ENCODE measurements around the gene C1QC. TPM values are rescaled to one million over a fixed set of nuclear protein-coding genes. Genes with fewer than 3 reads are reported as not detected.
A peak's percentile ranks its signal among the peaks of the same experiment; 100 is the strongest.

The C1QC gene
- total RNA-seq (100 to 1,000 TPM in 1 of 6 donors, 10 to 100 TPM in 3, 1 to 10 TPM in 2; 5.5 to 138 (median 37.9) TPM), polyA plus RNA-seq (10 to 100 TPM in 1 of 2 donors, 1 to 10 TPM in 1; 8.5 to 13.6 TPM)

DNA sequence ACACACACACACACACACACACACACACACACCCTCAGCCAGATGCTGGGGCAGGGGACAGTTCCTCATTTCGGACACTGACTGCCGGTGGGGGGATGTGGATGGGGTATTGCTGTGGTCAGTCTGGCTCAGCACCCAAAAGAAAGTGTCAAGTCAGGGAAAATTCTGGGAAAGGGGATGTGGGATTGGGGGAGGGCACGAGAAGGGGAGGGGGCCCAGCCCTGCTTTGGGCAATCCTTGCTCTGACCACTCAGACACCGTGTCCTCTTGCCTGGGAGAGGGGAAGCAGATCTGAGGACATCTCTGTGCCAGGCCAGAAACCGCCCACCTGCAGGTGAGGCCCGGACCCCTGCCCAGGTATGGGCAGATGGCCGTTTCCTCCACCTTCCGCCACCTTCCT is at the start of gene C1QC:
C1QC (plus strand) TSS at position 253 of the 400 bp plus-strand sequence. CDS start 391 bp downstream, outside the sequence.
- DNase-seq (peak in 1 of 6 donors; percentile 55), FAIRE-seq (no peak), ATAC-seq (peak in 2 of 4 donors; percentile 41 to 49)
- intact Hi-C loops (cut with DNase I), result loop anchor here (2.0 to 10.0 kb wide), 4 partner anchors 221 to 509 kb away; no protein-coding TSS in a partner anchor
- no peaks in the 10 kb centered on the region for H3K27me3 ChIP-seq
- peaks cover 0 to 4% (median 0%) of the 10 kb centered on the region in 3 donors for H3K4me1 ChIP-seq
- H3K27ac ChIP-seq, result no peak within 1 kb of the TSS
- WGBS, 2 donors, result 71 to 79% methylated on average over 8 of the region's 8 CpGs
- H3K4me3 ChIP-seq, result peak within 1 kb of the TSS in 1 of 4 donors; percentile 17
- no peaks in the 10 kb centered on the region for H3K9me3 ChIP-seq
- H3K36me3 ChIP-seq, result no peaks in the 10 kb centered on the region
- TF ChIP-seq, protein P1, sequence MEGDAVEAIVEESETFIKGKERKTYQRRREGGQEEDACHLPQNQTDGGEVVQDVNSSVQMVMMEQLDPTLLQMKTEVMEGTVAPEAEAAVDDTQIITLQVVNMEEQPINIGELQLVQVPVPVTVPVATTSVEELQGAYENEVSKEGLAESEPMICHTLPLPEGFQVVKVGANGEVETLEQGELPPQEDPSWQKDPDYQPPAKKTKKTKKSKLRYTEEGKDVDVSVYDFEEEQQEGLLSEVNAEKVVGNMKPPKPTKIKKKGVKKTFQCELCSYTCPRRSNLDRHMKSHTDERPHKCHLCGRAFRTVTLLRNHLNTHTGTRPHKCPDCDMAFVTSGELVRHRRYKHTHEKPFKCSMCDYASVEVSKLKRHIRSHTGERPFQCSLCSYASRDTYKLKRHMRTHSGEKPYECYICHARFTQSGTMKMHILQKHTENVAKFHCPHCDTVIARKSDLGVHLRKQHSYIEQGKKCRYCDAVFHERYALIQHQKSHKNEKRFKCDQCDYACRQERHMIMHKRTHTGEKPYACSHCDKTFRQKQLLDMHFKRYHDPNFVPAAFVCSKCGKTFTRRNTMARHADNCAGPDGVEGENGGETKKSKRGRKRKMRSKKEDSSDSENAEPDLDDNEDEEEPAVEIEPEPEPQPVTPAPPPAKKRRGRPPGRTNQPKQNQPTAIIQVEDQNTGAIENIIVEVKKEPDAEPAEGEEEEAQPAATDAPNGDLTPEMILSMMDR (IDR thresholded peaks at IDR 0.05), result no peak

DNA sequence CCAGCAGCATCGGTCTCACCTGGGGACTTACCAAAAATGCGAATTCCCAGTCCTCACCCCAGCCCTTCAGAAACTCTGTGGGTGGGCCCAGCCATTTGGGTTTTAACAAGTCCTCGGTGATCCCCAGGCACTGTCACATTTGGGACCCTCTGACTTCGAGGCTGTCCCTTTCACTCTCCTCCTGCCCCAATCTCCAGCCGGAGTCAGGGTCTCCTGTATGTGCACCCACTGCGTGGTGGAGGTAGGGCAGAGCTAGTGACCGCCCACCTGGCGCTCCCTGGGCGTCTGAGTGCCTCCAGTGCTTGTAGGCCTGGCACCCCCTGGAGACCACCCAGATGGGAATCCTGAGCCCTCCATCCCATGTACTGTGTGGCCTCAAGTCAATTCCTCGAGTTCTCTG is 49.0 kb upstream of the C1QC start:
- H3K27ac ChIP-seq, result no peak overlapping the region
- no peaks in the 10 kb centered on the region for H3K27me3 ChIP-seq
- ATAC-seq (no peak), FAIRE-seq (no peak), DNase-seq (no peak)
- H3K4me3 ChIP-seq, result no peak overlapping the region
- H3K9me3 ChIP-seq, result no peaks in the 10 kb centered on the region
- 80 to 81% methylated on average over 10 of the region's 10 CpGs for WGBS, 2 donors
- H3K4me1 ChIP-seq, result no peaks in the 10 kb centered on the region
- no peaks in the 10 kb centered on the region for H3K36me3 ChIP-seq
- TF ChIP-seq, protein P1 (IDR thresholded peaks at IDR 0.05), result no peak
- intact Hi-C loops (cut with DNase I), result no loop called here

DNA sequence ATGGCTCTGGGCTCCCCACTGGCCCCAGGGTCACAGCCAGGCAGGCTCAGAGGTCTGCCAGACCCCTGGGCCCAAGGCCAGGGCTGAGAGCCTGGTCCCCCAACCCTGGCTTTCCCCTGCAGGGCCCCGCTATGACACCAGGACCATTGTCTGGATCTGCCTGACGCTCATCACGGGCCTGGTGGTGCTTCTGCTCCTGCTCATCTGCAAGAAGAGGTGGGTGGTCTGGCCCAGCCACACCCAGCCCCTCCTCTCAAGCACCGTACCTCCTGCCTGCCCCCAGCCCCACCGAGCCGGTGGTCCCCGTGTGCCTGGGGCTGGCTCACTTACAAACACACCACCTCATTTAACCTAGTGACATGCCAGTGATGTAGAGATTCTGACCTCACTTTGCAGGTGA is 48.3 kb upstream of the C1QC start:
- intact Hi-C loops (cut with DNase I), result no loop called here
- no peak overlapping the region for H3K4me3 ChIP-seq
- no peaks in the 10 kb centered on the region for H3K27me3 ChIP-seq
- FAIRE-seq, result no peak
- no peaks in the 10 kb centered on the region for H3K9me3 ChIP-seq
- 85 to 90% methylated on average over 7 of the region's 7 CpGs for WGBS, 2 donors
- ATAC-seq, result no peak
- H3K4me1 ChIP-seq, result no peaks in the 10 kb centered on the region
- no peaks in the 10 kb centered on the region for H3K36me3 ChIP-seq
- DNase-seq, result no peak
- TF ChIP-seq, protein P1 (IDR thresholded peaks at IDR 0.05), result no peak
- H3K27ac ChIP-seq, result no peak overlapping the region

DNA sequence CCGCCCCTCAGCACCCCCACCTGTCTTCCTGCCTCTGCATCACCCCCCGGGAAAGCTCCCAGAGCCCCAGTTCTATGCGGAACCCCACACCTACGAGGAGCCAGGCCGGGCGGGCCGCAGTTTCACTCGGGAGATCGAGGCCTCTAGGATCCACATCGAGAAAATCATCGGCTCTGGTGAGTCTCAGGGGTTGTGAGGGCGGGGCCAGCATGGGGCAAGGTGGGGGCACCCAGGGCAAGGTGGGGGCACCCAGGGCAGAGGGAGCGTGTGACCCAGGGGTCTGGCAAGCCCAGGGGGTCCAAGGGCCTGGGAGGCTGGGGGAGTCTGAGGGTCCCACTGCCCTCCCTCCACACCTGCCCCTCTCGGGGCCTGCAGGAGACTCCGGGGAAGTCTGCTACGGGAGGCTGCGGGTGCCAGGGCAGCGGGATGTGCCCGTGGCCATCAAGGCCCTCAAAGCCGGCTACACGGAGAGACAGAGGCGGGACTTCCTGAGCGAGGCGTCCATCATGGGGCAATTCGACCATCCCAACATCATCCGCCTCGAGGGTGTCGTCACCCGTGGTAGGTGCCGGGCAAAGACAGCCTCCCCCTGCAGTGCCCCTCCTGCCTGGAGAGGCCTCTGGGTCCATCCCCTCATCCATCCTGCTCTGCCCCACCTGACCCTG is 46.0 kb upstream of the C1QC start:
- TF ChIP-seq, protein P1 (IDR thresholded peaks at IDR 0.05), result no peak
- intact Hi-C loops (cut with DNase I), result no loop called here
- WGBS, 2 donors, result 84 to 86% methylated on average over 30 of the region's 30 CpGs
- ATAC-seq (no peak), FAIRE-seq (no peak), DNase-seq (no peak)
- no peaks in the 10 kb centered on the region for H3K36me3 ChIP-seq
- H3K27me3 ChIP-seq, result no peaks in the 10 kb centered on the region
- no peaks in the 10 kb centered on the region for H3K9me3 ChIP-seq
- H3K4me3 ChIP-seq, result no peak overlapping the region
- H3K4me1 ChIP-seq, result no peaks in the 10 kb centered on the region
- no peak overlapping the region for H3K27ac ChIP-seq

DNA sequence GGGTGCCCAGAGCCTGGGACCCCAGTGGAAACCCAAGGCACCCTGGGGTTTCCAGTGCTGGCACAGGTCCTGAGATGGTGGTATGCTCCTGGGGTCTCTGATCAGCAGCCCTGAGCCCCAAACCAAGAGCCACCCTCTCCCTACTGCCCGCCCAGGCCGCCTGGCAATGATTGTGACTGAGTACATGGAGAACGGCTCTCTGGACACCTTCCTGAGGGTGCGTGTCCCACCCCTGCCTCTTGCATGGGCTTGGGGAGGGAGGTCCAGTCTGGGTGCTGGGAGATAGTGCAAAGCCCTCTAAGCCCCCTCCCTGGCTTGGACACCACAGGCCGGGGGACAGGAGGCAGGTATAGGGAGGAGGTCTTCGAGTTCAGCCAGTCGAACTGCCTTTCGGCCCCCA is 45.4 kb upstream of the C1QC start:
- no peak for FAIRE-seq
- no peaks in the 10 kb centered on the region for H3K9me3 ChIP-seq
- 82 to 91% methylated on average over 8 of the region's 8 CpGs for WGBS, 2 donors
- no peaks in the 10 kb centered on the region for H3K4me1 ChIP-seq
- H3K27ac ChIP-seq, result no peak overlapping the region
- no peaks in the 10 kb centered on the region for H3K36me3 ChIP-seq
- intact Hi-C loops (cut with DNase I), result no loop called here
- H3K4me3 ChIP-seq, result no peak overlapping the region
- no peaks in the 10 kb centered on the region for H3K27me3 ChIP-seq
- TF ChIP-seq, protein P1 (IDR thresholded peaks at IDR 0.05), result no peak
- DNase-seq, result no peak
- ATAC-seq, result no peak
